ENCODE measurements around the gene IFT81. TPM values are rescaled to one million over a fixed set of nuclear protein-coding genes. Genes with fewer than 3 reads are reported as not detected.

Gene IFT81
- total RNA-seq, 6 experiments from 2014 or later, result 1.3 to 5.1 (median 2.5) TPM

GRCh38 chr12:110244829-110245228, 120.7 kb downstream of the IFT81 start:
- 59% methylated on average over 8 of the region's 8 CpGs for WGBS (ENCODE audit: insufficient coverage, low coverage, low lambda C conversion rate, missing lambda C conversion rate)
- ATAC-seq, result no peak
- TF ChIP-seq CTCF (IDR thresholded peaks at IDR 0.05), result no peak
- TF ChIP-seq POLR2A (IDR thresholded peaks at IDR 0.05), result no peak
- peaks cover 0 to 42% (median 24%) of the 10 kb centered on the region in 4 donors for H3K4me1 ChIP-seq
- H3K27me3 ChIP-seq, result no peaks in the 10 kb centered on the region
- intact Hi-C loops (cut with DNase I), result no loop called here
- no peak overlapping the region for H3K4me3 ChIP-seq
- peak overlapping the region in 2 of 3 donors; percentile 92 to 93 for H3K27ac ChIP-seq
- no peaks in the 10 kb centered on the region for H3K36me3 ChIP-seq
- peak in 2 of 3 donors; percentile 32 to 57 for DNase-seq
- H3K9me3 ChIP-seq, result no peaks in the 10 kb centered on the region

- DNase-seq (peak; percentile 84 to 92 (median 90)), ATAC-seq (peak; percentile 47 to 60 (median 55))
- WGBS (ENCODE audit: insufficient coverage, low coverage, low lambda C conversion rate, missing lambda C conversion rate), result 17% methylated on average over 2 of the region's 3 CpGs
These were observed 121.2 kb downstream of the IFT81 start for GRCh38 chr12:110245369-110245772.

GRCh38 chr12:110246636-110247339, 122.6 kb downstream of the IFT81 start:
- intact Hi-C loops (cut with DNase I), result no loop called here
- 19% methylated on average over 4 of the region's 4 CpGs for WGBS (ENCODE audit: insufficient coverage, low coverage, low lambda C conversion rate, missing lambda C conversion rate)

More at GRCh38 chr12:110245369-110245772, 121.2 kb downstream of the IFT81 start:
- Histone ChIP-seq H3K27me3 (no peaks in the 10 kb centered on the region), H3K36me3 (no peaks in the 10 kb centered on the region), H3K27ac (peak overlapping the region in 2 of 3 donors; percentile 92 to 93), H3K4me1 (peaks cover 0 to 47% (median 26%) of the 10 kb centered on the region in 4 donors), H3K4me3 (no peak overlapping the region), H3K9me3 (no peaks in the 10 kb centered on the region)
- intact Hi-C loops (cut with DNase I), result no loop called here
- TF ChIP-seq CTCF (IDR thresholded peaks at IDR 0.05) (peak; percentile 50 to 57 (median 55)), POLR2A (IDR thresholded peaks at IDR 0.05) (no peak)

GRCh38 chr12:110247340-110248095, 123.4 kb downstream of the IFT81 start:
- intact Hi-C loops (cut with DNase I), result no loop called here
- Histone ChIP-seq H3K9me3 (no peaks in the 10 kb centered on the region), H3K36me3 (no peaks in the 10 kb centered on the region), H3K4me1 (peaks cover 0 to 52% (median 29%) of the 10 kb centered on the region in 4 donors), H3K27me3 (no peaks in the 10 kb centered on the region), H3K4me3 (peak overlapping the region in 2 of 3 donors; percentile 7 to 24), H3K27ac (peak overlapping the region; percentile 49 to 93 (median 92))
- WGBS (ENCODE audit: insufficient coverage, low coverage, low lambda C conversion rate, missing lambda C conversion rate), result 34% methylated on average over 8 of the region's 14 CpGs
- ATAC-seq (peak; percentile 77 to 88 (median 84)), DNase-seq (peak; percentile 86 to 96 (median 96))
- TF ChIP-seq CTCF (IDR thresholded peaks at IDR 0.05) (no peak), POLR2A (IDR thresholded peaks at IDR 0.05) (peak; percentile 50)

More at GRCh38 chr12:110246636-110247339, 122.6 kb downstream of the IFT81 start:
- Histone ChIP-seq H3K4me1 (peaks cover 0 to 52% (median 29%) of the 10 kb centered on the region in 4 donors), H3K36me3 (no peaks in the 10 kb centered on the region), H3K9me3 (no peaks in the 10 kb centered on the region), H3K27me3 (no peaks in the 10 kb centered on the region), H3K4me3 (peak overlapping the region in 2 of 3 donors; percentile 3 to 24), H3K27ac (peak overlapping the region; percentile 49 to 93 (median 92))
- ATAC-seq, result peak in 3 of 4 donors; percentile 8 to 22 (median 16)
- TF ChIP-seq CTCF (IDR thresholded peaks at IDR 0.05) (no peak), POLR2A (IDR thresholded peaks at IDR 0.05) (no peak)
- peak in 1 of 3 donors; percentile 59 for DNase-seq
